Calu3 (cell line): ENCODE results near the gene NCBP2. TPM values are rescaled to one million over a fixed set of nuclear protein-coding genes. Genes with fewer than 3 reads are reported as not detected.

Experiments
- BruUV-seq: library from RNA; stranded (reverse); fragments of 400-500 nt; replicated peaks from 2 replicates; lab custom pipeline; 2021; lab: Mats Ljungman, UMichigan
- CTCF ChIA-PET: fragments of 300-600 bp; sonication (Branson Sonifier 250); formaldehyde crosslinking; loops from one replicate; lab custom pipeline; 2022; ENCODE audit warnings: antibody characterized with exemption; lab: Charles Lee
- DNase-seq: peaks from one replicate; pipeline ENCODE4 v3.0.0; 2022
- H3K27ac Mint-ChIP-seq: one replicate; pipeline ENCODE4 v1.8.0; 2022; ENCODE audit warnings: mixed read lengths; ENCODE audit not compliant: unreplicated experiment
- H3K27me3 Mint-ChIP-seq: one replicate; pipeline ENCODE4 v1.8.0; 2022; ENCODE audit warnings: mixed read lengths; ENCODE audit not compliant: unreplicated experiment
- H3K36me3 Mint-ChIP-seq: one replicate; pipeline ENCODE4 v1.8.0; 2022; ENCODE audit warnings: mild to moderate bottlenecking, moderate library complexity, mixed read lengths; ENCODE audit not compliant: insufficient read depth, unreplicated experiment
- H3K4me1 Mint-ChIP-seq: one replicate; pipeline ENCODE4 v1.8.0; 2022; ENCODE audit warnings: mild to moderate bottlenecking, low read depth, mixed read lengths; ENCODE audit not compliant: unreplicated experiment
- H3K4me3 Mint-ChIP-seq: one replicate; pipeline ENCODE4 v1.8.0; 2022; ENCODE audit warnings: mild to moderate bottlenecking, low read depth, moderate library complexity, mixed read lengths; ENCODE audit not compliant: unreplicated experiment
- H3K9me3 Mint-ChIP-seq: one replicate; pipeline ENCODE4 v1.8.0; 2022; ENCODE audit warnings: low read depth, mixed read lengths; ENCODE audit not compliant: unreplicated experiment
- CTCF ChIP-seq: fragments of 200-600 bp; IDR thresholded peaks from one replicate; pipeline ENCODE4 v1.8.0; 2022; ENCODE audit warnings: antibody characterized with exemption; ENCODE audit not compliant: unreplicated experiment
- intact Hi-C: fragments of 100-400 bp; cut with micrococcal nuclease; formaldehyde crosslinking; loops from one replicate; pipeline ENCODE4 v1.10.0; 2022; ENCODE audit not compliant: unreplicated experiment
- total RNA-seq: library from RNA; stranded (reverse); gene quantifications from 2 replicates; pipeline ENCODE4 v1.2.3, GENCODE V29; 2022

The NCBP2 gene
- total RNA-seq, 1 experiment from 2014 or later = 67.1 TPM

GRCh38 chr3:196901768-196902167 lies 40.6 kb downstream of the NCBP2 start:
- no peaks in the 10 kb centered on the region for H3K4me1 Mint-ChIP-seq
- no peak for TF ChIP-seq CTCF
- peaks cover 29% of the 10 kb centered on the region for H3K36me3 Mint-ChIP-seq
- CTCF ChIA-PET = no interaction called here
- intact Hi-C loops = no loop called here
- H3K9me3 Mint-ChIP-seq = no peaks in the 10 kb centered on the region
- no peak overlapping the region for H3K27ac Mint-ChIP-seq
- no peak overlapping the region for H3K4me3 Mint-ChIP-seq
- BruUV-seq = no TSS peak
- no peaks in the 10 kb centered on the region for H3K27me3 Mint-ChIP-seq
- no peak for DNase-seq

- BruUV-seq = no TSS peak
- no peak for TF ChIP-seq CTCF
- Mint-ChIP-seq H3K27ac (no peak overlapping the region), H3K36me3 (peaks cover 18% of the 10 kb centered on the region), H3K4me3 (no peak overlapping the region), H3K27me3 (no peaks in the 10 kb centered on the region), H3K9me3 (no peaks in the 10 kb centered on the region), H3K4me1 (no peaks in the 10 kb centered on the region)
- intact Hi-C loops = no loop called here
- CTCF ChIA-PET = no interaction called here
- no peak for DNase-seq
Observed at GRCh38 chr3:196896229-196896628, 46.1 kb downstream of the NCBP2 start.

GRCh38 chr3:196894557-196895295 lies 47.6 kb downstream of the NCBP2 start:
- intact Hi-C loops = no loop called here
- CTCF ChIA-PET = no interaction called here
- Mint-ChIP-seq H3K4me3 (no peak overlapping the region), H3K27ac (no peak overlapping the region), H3K36me3 (peaks cover 16% of the 10 kb centered on the region), H3K27me3 (no peaks in the 10 kb centered on the region), H3K9me3 (no peaks in the 10 kb centered on the region), H3K4me1 (no peaks in the 10 kb centered on the region)
- TF ChIP-seq CTCF = no peak
- no peak for DNase-seq
- BruUV-seq = no TSS peak

GRCh38 chr3:196889844-196890708 lies 52.3 kb downstream of the NCBP2 start:
- intact Hi-C loops = no loop called here
- CTCF ChIA-PET = no interaction called here

More at GRCh38 chr3:196889844-196890708, 52.3 kb downstream of the NCBP2 start:
- H3K27me3 Mint-ChIP-seq = no peaks in the 10 kb centered on the region
- peak overlapping the region; percentile 50 for H3K27ac Mint-ChIP-seq
- no peak overlapping the region for H3K4me3 Mint-ChIP-seq
- TF ChIP-seq CTCF = no peak
- H3K4me1 Mint-ChIP-seq = no peaks in the 10 kb centered on the region
- DNase-seq = no peak
- H3K36me3 Mint-ChIP-seq = peaks cover 41% of the 10 kb centered on the region
- BruUV-seq = no TSS peak
- no peaks in the 10 kb centered on the region for H3K9me3 Mint-ChIP-seq
